Stimulated activated naive CD8-positive, alpha-beta T cell treated with anti-CD3 and anti-CD28 coated beads, Interleukin-15, amount 100 ng/mL, for 72 hours (primary cell): ENCODE measurements around the gene TFDP1.

Experiments used
- ATAC-seq: fragments of 150-1000 bp; cut with Tn5 transposase; 2 replicates; pipeline ENCODE4 v1.10.0; 2021; ENCODE audit warnings: mild to moderate bottlenecking, moderate library complexity
- DNase-seq, 2 donors: peaks; one replicate each; pipeline ENCODE4 v3.0.0; 2021 to 2022
- H3K27ac Mint-ChIP-seq, 2 donors: one replicate each; pipeline ENCODE4 v1.8.0; 2022; ENCODE audit warnings: mild to moderate bottlenecking in 2 of 2, mixed read lengths in 2 of 2, moderate library complexity in 2 of 2
- H3K27me3 Mint-ChIP-seq: one replicate; pipeline ENCODE4 v1.8.0; 2022; ENCODE audit warnings: mixed read lengths
- H3K4me1 Mint-ChIP-seq: one replicate; pipeline ENCODE4 v1.8.0; 2022; ENCODE audit warnings: mild to moderate bottlenecking, mixed read lengths
- H3K4me3 Mint-ChIP-seq, 2 donors: one replicate each; pipeline ENCODE4 v1.8.0; 2022; ENCODE audit warnings: mild to moderate bottlenecking in 2 of 2, mixed read lengths in 2 of 2, moderate library complexity in 1 of 2
- H3K9me3 Mint-ChIP-seq, 2 donors: one replicate each; pipeline ENCODE4 v1.8.0; 2022; ENCODE audit warnings: mixed read lengths in 2 of 2

TFDP1 gene

GRCh38 chr13:113659337-113659736 lies 74.8 kb downstream of the TFDP1 start:
- ATAC-seq = no peak
- no peak for DNase-seq
- no peaks in the 10 kb centered on the region for H3K27me3 Mint-ChIP-seq
- no peak overlapping the region for H3K27ac Mint-ChIP-seq
- H3K4me3 Mint-ChIP-seq = no peak overlapping the region
- no peaks in the 10 kb centered on the region for H3K4me1 Mint-ChIP-seq
- H3K9me3 Mint-ChIP-seq = peaks cover 15 to 24% of the 10 kb centered on the region in 2 donors

- no peaks in the 10 kb centered on the region for H3K27me3 Mint-ChIP-seq
- DNase-seq (no peak), ATAC-seq (no peak)
- peaks cover 15 to 24% of the 10 kb centered on the region in 2 donors for H3K9me3 Mint-ChIP-seq
- H3K4me1 Mint-ChIP-seq = no peaks in the 10 kb centered on the region
- H3K4me3 Mint-ChIP-seq = no peak overlapping the region
- no peak overlapping the region for H3K27ac Mint-ChIP-seq
Measured at GRCh38 chr13:113660066-113660465, 75.5 kb downstream of the TFDP1 start.

GRCh38 chr13:113661509-113661908 lies 77.0 kb downstream of the TFDP1 start:
- no peak overlapping the region for H3K4me3 Mint-ChIP-seq
- H3K27me3 Mint-ChIP-seq = no peaks in the 10 kb centered on the region
- H3K4me1 Mint-ChIP-seq = no peaks in the 10 kb centered on the region
- ATAC-seq (no peak), DNase-seq (no peak)
- no peak overlapping the region for H3K27ac Mint-ChIP-seq
- H3K9me3 Mint-ChIP-seq = peaks cover 15 to 24% of the 10 kb centered on the region in 2 donors

- no peak overlapping the region for H3K27ac Mint-ChIP-seq
- H3K27me3 Mint-ChIP-seq = no peaks in the 10 kb centered on the region
- no peaks in the 10 kb centered on the region for H3K4me1 Mint-ChIP-seq
- no peak for ATAC-seq
- H3K4me3 Mint-ChIP-seq = no peak overlapping the region
- no peak for DNase-seq
- peaks cover 15 to 24% of the 10 kb centered on the region in 2 donors for H3K9me3 Mint-ChIP-seq
Measured at GRCh38 chr13:113663934-113664333, 79.4 kb downstream of the TFDP1 start.

GRCh38 chr13:113664751-113665596 lies 80.4 kb downstream of the TFDP1 start:
- DNase-seq (no peak), ATAC-seq (no peak)
- Mint-ChIP-seq H3K27me3 (no peaks in the 10 kb centered on the region), H3K27ac (no peak overlapping the region), H3K4me3 (no peak overlapping the region), H3K4me1 (no peaks in the 10 kb centered on the region), H3K9me3 (peaks cover 15 to 23% of the 10 kb centered on the region in 2 donors)

- Mint-ChIP-seq H3K4me1 (no peaks in the 10 kb centered on the region), H3K4me3 (no peak overlapping the region), H3K27me3 (no peaks in the 10 kb centered on the region), H3K9me3 (peaks cover 12 to 15% of the 10 kb centered on the region in 2 donors), H3K27ac (no peak overlapping the region)
- DNase-seq (no peak), ATAC-seq (no peak)
Measured at GRCh38 chr13:113665597-113666328, 81.2 kb downstream of the TFDP1 start.

GRCh38 chr13:113666329-113666670 lies 81.7 kb downstream of the TFDP1 start:
- DNase-seq (no peak), ATAC-seq (no peak)
- Mint-ChIP-seq H3K27me3 (no peaks in the 10 kb centered on the region), H3K27ac (no peak overlapping the region), H3K4me1 (no peaks in the 10 kb centered on the region), H3K9me3 (peaks cover 7 to 10% of the 10 kb centered on the region in 2 donors), H3K4me3 (no peak overlapping the region)

- Mint-ChIP-seq H3K27ac (peak within 1 kb of the TSS in 1 of 2 donors; percentile 19), H3K27me3 (no peaks in the 10 kb centered on the region), H3K4me1 (no peaks in the 10 kb centered on the region), H3K4me3 (no peak within 1 kb of the TSS), H3K9me3 (peaks cover 1 to 2% of the 10 kb centered on the region in 2 donors)
- no peak for ATAC-seq
- DNase-seq = no peak
Measured at GRCh38 chr13:113666951-113667701, 82.6 kb downstream of the TFDP1 start, which contains the start of gene GRK1. Gene GRK1 (plus strand): TSS chr13:113667219. CDS start chr13:113667387, 168 bp downstream.

GRCh38 chr13:113667771-113668490 lies 83.4 kb downstream of the TFDP1 start:
- ATAC-seq (peak; percentile 28), DNase-seq (no peak)
- no peak overlapping the region for H3K4me3 Mint-ChIP-seq
- H3K27me3 Mint-ChIP-seq = no peaks in the 10 kb centered on the region
- H3K4me1 Mint-ChIP-seq = no peaks in the 10 kb centered on the region
- peaks cover 0 to 5% of the 10 kb centered on the region in 2 donors for H3K9me3 Mint-ChIP-seq
- H3K27ac Mint-ChIP-seq = no peak overlapping the region

GRCh38 chr13:113668491-113668971 lies 84.0 kb downstream of the TFDP1 start:
- Mint-ChIP-seq H3K4me1 (no peaks in the 10 kb centered on the region), H3K27ac (no peak overlapping the region), H3K9me3 (peaks cover 0 to 5% of the 10 kb centered on the region in 2 donors), H3K27me3 (no peaks in the 10 kb centered on the region), H3K4me3 (no peak overlapping the region)
- ATAC-seq (no peak), DNase-seq (no peak)

- Mint-ChIP-seq H3K9me3 (peaks cover 0 to 5% of the 10 kb centered on the region in 2 donors), H3K4me3 (no peak overlapping the region), H3K27me3 (no peaks in the 10 kb centered on the region), H3K4me1 (no peaks in the 10 kb centered on the region), H3K27ac (no peak overlapping the region)
- ATAC-seq (no peak), DNase-seq (no peak)
Measured at GRCh38 chr13:113669231-113669754, 84.7 kb downstream of the TFDP1 start.

- Mint-ChIP-seq H3K27ac (no peak overlapping the region), H3K4me3 (no peak overlapping the region), H3K9me3 (peaks cover 0 to 5% of the 10 kb centered on the region in 2 donors), H3K4me1 (no peaks in the 10 kb centered on the region), H3K27me3 (no peaks in the 10 kb centered on the region)
- ATAC-seq (peak; percentile 13), DNase-seq (no peak)
Measured at GRCh38 chr13:113669755-113670341, 85.3 kb downstream of the TFDP1 start.

- DNase-seq (no peak), ATAC-seq (peak; percentile 50)
- H3K4me3 Mint-ChIP-seq = no peak overlapping the region
- H3K27me3 Mint-ChIP-seq = no peaks in the 10 kb centered on the region
- H3K4me1 Mint-ChIP-seq = no peaks in the 10 kb centered on the region
- no peak overlapping the region for H3K27ac Mint-ChIP-seq
- peaks cover 0 to 5% of the 10 kb centered on the region in 2 donors for H3K9me3 Mint-ChIP-seq
Measured at GRCh38 chr13:113670541-113670940, 86.0 kb downstream of the TFDP1 start.
